ENCODE results near the gene SCARB1.

The SCARB1 gene

GRCh38 chr12:124749725-124750124 is 113.9 kb downstream of the SCARB1 start:
- DNase-seq (ENCODE audit: low read depth in 1 of 2, low spot score in 1 of 2) = no peak

GRCh38 chr12:124747426-124748161 is 116.1 kb downstream of the SCARB1 start:
- no peak for DNase-seq (ENCODE audit: low read depth in 1 of 2, low spot score in 1 of 2)

GRCh38 chr12:124746649-124747425 is 116.8 kb downstream of the SCARB1 start:
- no peak for DNase-seq (ENCODE audit: low read depth in 1 of 2, low spot score in 1 of 2)

GRCh38 chr12:124745891-124746570 is 117.6 kb downstream of the SCARB1 start:
- no peak for DNase-seq (ENCODE audit: low read depth in 1 of 2, low spot score in 1 of 2)

- no peak for DNase-seq (ENCODE audit: low read depth in 1 of 2, low spot score in 1 of 2)
Measured at GRCh38 chr12:124745465-124745890, 118.2 kb downstream of the SCARB1 start.

- no peak for DNase-seq (ENCODE audit: low read depth in 1 of 2, low spot score in 1 of 2)
Measured at GRCh38 chr12:124744659-124745464, 118.8 kb downstream of the SCARB1 start.

- DNase-seq (ENCODE audit: low read depth in 1 of 2, low spot score in 1 of 2) = no peak
Measured at GRCh38 chr12:124744273-124744640, 119.4 kb downstream of the SCARB1 start.

- DNase-seq (ENCODE audit: low read depth in 1 of 2, low spot score in 1 of 2) = no peak
Measured at GRCh38 chr12:124743479-124744272, 120.0 kb downstream of the SCARB1 start.

- no peak for DNase-seq (ENCODE audit: low read depth in 1 of 2, low spot score in 1 of 2)
Measured at GRCh38 chr12:124742678-124743077, 121.0 kb downstream of the SCARB1 start.

GRCh38 chr12:124742111-124742510 is 121.6 kb downstream of the SCARB1 start:
- DNase-seq (ENCODE audit: low read depth in 1 of 2, low spot score in 1 of 2) = no peak

GRCh38 chr12:124741211-124741610 is 122.5 kb downstream of the SCARB1 start:
- DNase-seq (ENCODE audit: low read depth in 1 of 2, low spot score in 1 of 2) = no peak

- DNase-seq (ENCODE audit: low read depth in 1 of 2, low spot score in 1 of 2) = no peak
Measured at GRCh38 chr12:124740691-124741137, 123.0 kb downstream of the SCARB1 start.

GRCh38 chr12:124739953-124740561 is 123.6 kb downstream of the SCARB1 start:
- no peak for DNase-seq (ENCODE audit: low read depth in 1 of 2, low spot score in 1 of 2)

GRCh38 chr12:124738636-124739467 is 124.8 kb downstream of the SCARB1 start:
- no peak for DNase-seq (ENCODE audit: low read depth in 1 of 2, low spot score in 1 of 2)

- DNase-seq (ENCODE audit: low read depth in 1 of 2, low spot score in 1 of 2) = no peak
Measured at GRCh38 chr12:124737772-124738635, 125.7 kb downstream of the SCARB1 start.

GRCh38 chr12:124737040-124737419 is 126.6 kb downstream of the SCARB1 start:
- no peak for DNase-seq (ENCODE audit: low read depth in 1 of 2, low spot score in 1 of 2)

- DNase-seq (ENCODE audit: low read depth in 1 of 2, low spot score in 1 of 2) = no peak
Measured at GRCh38 chr12:124736115-124737039, 127.3 kb downstream of the SCARB1 start.

Data from stimulated activated CD4-positive, alpha-beta T cell treated with anti-CD3 and anti-CD28 coated beads, Interleukin-15, amount 100 ng/mL, for 1 hour (primary cell).